OCI-LY1 (cell line): ENCODE data around the gene CSNK1D.

Experiments used
- H2AFZ ChIP-seq: fragments of 200-600 bp; sonication (generic), shearing (Covaris generic); 2 replicates; pipeline ENCODE4 v1.6.0; 2014; ENCODE audit warnings: antibody characterized with exemption, mild to moderate bottlenecking, low read length
- H3F3A ChIP-seq: fragments of 200-600 bp; sonication (generic), shearing (Covaris generic); 2 replicates; pipeline ENCODE4 v1.6.0; 2014; ENCODE audit warnings: mild to moderate bottlenecking, antibody characterized with exemption, low read length, moderate library complexity; ENCODE audit not compliant: insufficient read depth
- H3K27ac ChIP-seq: fragments of 200-600 bp; sonication (generic); 2 replicates; pipeline ENCODE4 v1.5.1; 2014; ENCODE audit warnings: low read length, mixed run types, mild to moderate bottlenecking, low read depth; ENCODE audit not compliant: poor library complexity, severe bottlenecking
- H3K27me3 ChIP-seq: fragments of 200-600 bp; sonication (generic); 2 replicates; pipeline ENCODE4 v1.6.0; 2014; ENCODE audit warnings: antibody characterized with exemption, mild to moderate bottlenecking, low read length, moderate library complexity; ENCODE audit not compliant: insufficient read depth
- H3K36me3 ChIP-seq: fragments of 200-600 bp; sonication (generic); 2 replicates; pipeline ENCODE4 v1.6.1; 2014; ENCODE audit warnings: mild to moderate bottlenecking, antibody characterized with exemption, low read length, moderate library complexity, mixed read lengths; ENCODE audit not compliant: insufficient read depth
- H3K4me1 ChIP-seq: fragments of 200-600 bp; sonication (generic); 2 replicates; pipeline ENCODE4 v1.5.1; 2014; ENCODE audit warnings: mild to moderate bottlenecking, low read length, moderate library complexity; ENCODE audit not compliant: insufficient read depth, severe bottlenecking
- H3K4me2 ChIP-seq: fragments of 200-600 bp; sonication (generic), shearing (Covaris generic); 2 replicates; pipeline ENCODE4 v1.6.1; 2014; ENCODE audit warnings: low read length
- H3K4me3 ChIP-seq: fragments of 200-600 bp; sonication (generic); 2 replicates; pipeline ENCODE4 v1.5.1; 2014; ENCODE audit warnings: low read length, low read depth, mild to moderate bottlenecking, mixed read lengths; ENCODE audit not compliant: poor library complexity, severe bottlenecking
- H3K79me2 ChIP-seq: fragments of 200-600 bp; shearing (Covaris generic); 2 replicates; pipeline ENCODE4 v1.6.1; 2016; ENCODE audit warnings: mixed run types, low read length, mixed read lengths; ENCODE audit not compliant: insufficient read depth
- H3K9ac ChIP-seq: fragments of 200-600 bp; sonication (generic), shearing (Covaris generic); 2 replicates; pipeline ENCODE4 v1.6.1; 2014; ENCODE audit warnings: mild to moderate bottlenecking, low read length, mixed read lengths
- H3K9me2 ChIP-seq: fragments of 200-600 bp; sonication (generic), shearing (Covaris generic); 2 replicates; pipeline ENCODE4 v1.6.1; 2014; ENCODE audit warnings: low read depth, mild to moderate bottlenecking, low read length, mixed read lengths
- H3K9me3 ChIP-seq: fragments of 200-600 bp; shearing (Covaris generic); 2 replicates; pipeline ENCODE4 v1.6.1; 2014; ENCODE audit warnings: low read length, mixed read lengths
- H4K20me1 ChIP-seq: fragments of 200-600 bp; sonication (generic), shearing (Covaris generic); 2 replicates; pipeline ENCODE4 v1.6.0; 2016; ENCODE audit warnings: mild to moderate bottlenecking, low read length; ENCODE audit not compliant: insufficient read depth
- EZH2 ChIP-seq: fragments of 200-600 bp; sonication (generic), shearing (Covaris generic); IDR thresholded peaks from 2 replicates; pipeline ENCODE4 v1.8.0; 2017; ENCODE audit warnings: borderline replicate concordance, mixed run types, mild to moderate bottlenecking, antibody characterized with exemption, low read length, moderate library complexity, mixed read lengths
- TF ChIP-seq, protein P1 (sequence below): fragments of 200-600 bp; sonication (generic), shearing (Covaris generic); IDR thresholded peaks from 2 replicates; pipeline ENCODE4 v1.5.1; 2017; ENCODE audit warnings: mild to moderate bottlenecking, antibody characterized with exemption, low read length, moderate library complexity, mixed read lengths

Gene CSNK1D

GRCh38 chr17:82252511-82253178, 20.9 kb downstream of the CSNK1D start:
- H3K9me2 ChIP-seq, result no peaks in the 10 kb centered on the region
- H3K9me3 ChIP-seq, result no peaks in the 10 kb centered on the region
- H3K9ac ChIP-seq, result no peak overlapping the region
- no peaks in the 10 kb centered on the region for H4K20me1 ChIP-seq
- no peaks in the 10 kb centered on the region for H3F3A ChIP-seq
- H3K27ac ChIP-seq, result no peak overlapping the region
- H3K4me1 ChIP-seq, result peaks cover 2% of the 10 kb centered on the region
- peaks cover 90% of the 10 kb centered on the region for H3K36me3 ChIP-seq
- no peak overlapping the region for H3K4me3 ChIP-seq
- no peak overlapping the region for H3K4me2 ChIP-seq
- H2AFZ ChIP-seq, result no peak overlapping the region
- H3K27me3 ChIP-seq, result no peaks in the 10 kb centered on the region
- H3K79me2 ChIP-seq, result no peaks in the 10 kb centered on the region
- TF ChIP-seq, protein P1, sequence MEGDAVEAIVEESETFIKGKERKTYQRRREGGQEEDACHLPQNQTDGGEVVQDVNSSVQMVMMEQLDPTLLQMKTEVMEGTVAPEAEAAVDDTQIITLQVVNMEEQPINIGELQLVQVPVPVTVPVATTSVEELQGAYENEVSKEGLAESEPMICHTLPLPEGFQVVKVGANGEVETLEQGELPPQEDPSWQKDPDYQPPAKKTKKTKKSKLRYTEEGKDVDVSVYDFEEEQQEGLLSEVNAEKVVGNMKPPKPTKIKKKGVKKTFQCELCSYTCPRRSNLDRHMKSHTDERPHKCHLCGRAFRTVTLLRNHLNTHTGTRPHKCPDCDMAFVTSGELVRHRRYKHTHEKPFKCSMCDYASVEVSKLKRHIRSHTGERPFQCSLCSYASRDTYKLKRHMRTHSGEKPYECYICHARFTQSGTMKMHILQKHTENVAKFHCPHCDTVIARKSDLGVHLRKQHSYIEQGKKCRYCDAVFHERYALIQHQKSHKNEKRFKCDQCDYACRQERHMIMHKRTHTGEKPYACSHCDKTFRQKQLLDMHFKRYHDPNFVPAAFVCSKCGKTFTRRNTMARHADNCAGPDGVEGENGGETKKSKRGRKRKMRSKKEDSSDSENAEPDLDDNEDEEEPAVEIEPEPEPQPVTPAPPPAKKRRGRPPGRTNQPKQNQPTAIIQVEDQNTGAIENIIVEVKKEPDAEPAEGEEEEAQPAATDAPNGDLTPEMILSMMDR, result no peak
- no peak for TF ChIP-seq EZH2

GRCh38 chr17:82250868-82251500, 22.5 kb downstream of the CSNK1D start:
- TF ChIP-seq EZH2, result no peak
- TF ChIP-seq, protein P1, result no peak
- Histone ChIP-seq H3K4me2 (no peak overlapping the region), H3K79me2 (no peaks in the 10 kb centered on the region), H2AFZ (no peak overlapping the region), H3K9ac (no peak overlapping the region), H3K4me3 (no peak overlapping the region), H3K9me3 (no peaks in the 10 kb centered on the region), H3K9me2 (no peaks in the 10 kb centered on the region), H3F3A (no peaks in the 10 kb centered on the region), H3K27me3 (no peaks in the 10 kb centered on the region), H4K20me1 (no peaks in the 10 kb centered on the region), H3K27ac (no peak overlapping the region), H3K4me1 (no peaks in the 10 kb centered on the region), H3K36me3 (peaks cover 90% of the 10 kb centered on the region)

DNA sequence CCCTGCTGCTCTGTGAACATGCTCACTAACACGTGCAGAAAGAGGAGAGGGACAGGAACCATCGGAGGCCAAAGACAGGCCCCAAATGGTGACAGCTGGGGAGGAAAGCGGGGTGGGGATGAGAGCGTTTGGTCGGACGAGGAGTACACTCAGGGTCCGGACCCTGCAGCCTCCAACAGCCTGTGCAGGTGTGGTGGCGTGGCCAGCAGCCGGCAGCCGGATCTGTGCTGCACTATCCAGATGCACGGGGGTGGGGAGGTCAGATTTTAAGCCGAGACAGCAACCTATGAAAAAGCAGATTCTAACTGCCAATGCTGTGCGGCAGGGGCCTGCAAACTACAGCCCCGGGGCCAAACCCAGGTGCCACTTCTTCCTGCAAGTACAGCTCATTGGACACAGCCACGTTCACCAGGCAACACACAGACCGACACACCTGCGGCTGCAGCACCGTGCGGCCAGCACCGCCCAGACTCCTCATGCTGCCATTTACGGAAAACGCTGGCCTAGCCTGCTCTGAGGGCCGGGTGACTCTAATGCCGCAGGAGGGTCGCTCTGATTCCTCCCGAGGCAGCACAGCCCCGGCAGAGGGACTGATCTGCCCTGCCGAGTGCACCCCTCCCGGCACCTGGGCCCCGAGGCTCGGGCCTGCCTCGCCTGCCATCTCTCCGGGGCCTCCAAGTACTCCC, 23.5 kb downstream of the CSNK1D start:
- Histone ChIP-seq H3K4me3 (no peak overlapping the region), H4K20me1 (no peaks in the 10 kb centered on the region), H3K27ac (no peak overlapping the region), H3K79me2 (no peaks in the 10 kb centered on the region), H3K4me2 (no peak overlapping the region), H3K9me3 (no peaks in the 10 kb centered on the region), H3K4me1 (no peaks in the 10 kb centered on the region), H3K36me3 (peaks cover 90% of the 10 kb centered on the region), H3F3A (no peaks in the 10 kb centered on the region), H3K27me3 (no peaks in the 10 kb centered on the region), H3K9me2 (no peaks in the 10 kb centered on the region), H2AFZ (no peak overlapping the region), H3K9ac (no peak overlapping the region)
- TF ChIP-seq EZH2, result no peak
- TF ChIP-seq, protein P1, result no peak
